DOHH2 (cell line): ENCODE data around the gene ITGAX.
"Not testable (repeated sequence)": the region's sequence is repeated elsewhere in the genome, so short reads cannot be mapped to it uniquely, and the experiment has no call there.

Experiments used
- H3F3A ChIP-seq: fragments of 200-600 bp; sonication (generic), shearing (Covaris generic); 2 replicates; pipeline ENCODE4 v1.6.0; 2016; ENCODE audit warnings: antibody characterized with exemption, mild to moderate bottlenecking; ENCODE audit not compliant: control insufficient read depth, insufficient read depth
- H3K27ac ChIP-seq: fragments of 200-600 bp; sonication (generic); 2 replicates; pipeline ENCODE4 v1.5.1; 2014; ENCODE audit warnings: low read depth, mild to moderate bottlenecking, low read length, moderate library complexity
- H3K27me3 ChIP-seq: fragments of 200-600 bp; sonication (generic); 2 replicates; pipeline ENCODE4 v1.6.1; 2014; ENCODE audit warnings: mild to moderate bottlenecking, low read length, mixed read lengths; ENCODE audit not compliant: control insufficient read depth
- H3K36me3 ChIP-seq: fragments of 200-600 bp; sonication (generic); 2 replicates; pipeline ENCODE4 v1.6.1; 2014; ENCODE audit warnings: mild to moderate bottlenecking, low read length, moderate library complexity, mixed read lengths; ENCODE audit not compliant: control insufficient read depth
- H3K4me1 ChIP-seq: fragments of 200-600 bp; sonication (generic); 2 replicates; pipeline ENCODE4 v1.6.1; 2014; ENCODE audit warnings: mild to moderate bottlenecking, low read length, mixed read lengths; ENCODE audit not compliant: control insufficient read depth
- H3K4me2 ChIP-seq: fragments of 200-600 bp; sonication (generic); 2 replicates; pipeline ENCODE4 v1.6.0; 2014; ENCODE audit warnings: mild to moderate bottlenecking, low read length, moderate library complexity
- H3K4me3 ChIP-seq: fragments of 200-600 bp; sonication (generic); 2 replicates; pipeline ENCODE4 v1.5.1; 2014; ENCODE audit warnings: mild to moderate bottlenecking, low read length, mixed read lengths
- H3K79me2 ChIP-seq: fragments of 200-600 bp; sonication (generic); 2 replicates; pipeline ENCODE4 v1.6.1; 2014; ENCODE audit warnings: mild to moderate bottlenecking, low read length, mixed read lengths; ENCODE audit not compliant: control insufficient read depth
- H3K9me2 ChIP-seq: fragments of 200-600 bp; sonication (generic); replicated peaks from 2 replicates; pipeline ENCODE4 v1.6.1; 2014; ENCODE audit warnings: mild to moderate bottlenecking, low read length, mixed read lengths; ENCODE audit not compliant: control insufficient read depth
- H3K9me3 ChIP-seq: fragments of 200-600 bp; sonication (generic); 2 replicates; pipeline ENCODE4 v1.6.1; 2014; ENCODE audit warnings: antibody characterized with exemption, low read length, mixed read lengths; ENCODE audit not compliant: control insufficient read depth, insufficient read depth
- H4K20me1 ChIP-seq: fragments of 200-600 bp; sonication (generic); 2 replicates; pipeline ENCODE4 v1.6.0; 2014; ENCODE audit warnings: low read depth, mild to moderate bottlenecking, antibody characterized with exemption, low read length, moderate library complexity; ENCODE audit not compliant: control insufficient read depth, insufficient read depth
- EZH2phosphoT487 ChIP-seq: fragments of 200-600 bp; sonication (generic); IDR thresholded peaks from 2 replicates; pipeline ENCODE4 v1.6.1; 2017; ENCODE audit warnings: borderline replicate concordance, mild to moderate bottlenecking, antibody characterized with exemption, low read length, moderate library complexity, mixed read lengths
- TF ChIP-seq, protein P1 (sequence below): fragments of 200-600 bp; sonication (generic); IDR thresholded peaks from one replicate; pipeline ENCODE4 v1.5.1; 2014; ENCODE audit warnings: antibody characterized with exemption, mild to moderate bottlenecking, low read depth, low read length; ENCODE audit not compliant: poor library complexity, severe bottlenecking

ITGAX gene

DNA sequence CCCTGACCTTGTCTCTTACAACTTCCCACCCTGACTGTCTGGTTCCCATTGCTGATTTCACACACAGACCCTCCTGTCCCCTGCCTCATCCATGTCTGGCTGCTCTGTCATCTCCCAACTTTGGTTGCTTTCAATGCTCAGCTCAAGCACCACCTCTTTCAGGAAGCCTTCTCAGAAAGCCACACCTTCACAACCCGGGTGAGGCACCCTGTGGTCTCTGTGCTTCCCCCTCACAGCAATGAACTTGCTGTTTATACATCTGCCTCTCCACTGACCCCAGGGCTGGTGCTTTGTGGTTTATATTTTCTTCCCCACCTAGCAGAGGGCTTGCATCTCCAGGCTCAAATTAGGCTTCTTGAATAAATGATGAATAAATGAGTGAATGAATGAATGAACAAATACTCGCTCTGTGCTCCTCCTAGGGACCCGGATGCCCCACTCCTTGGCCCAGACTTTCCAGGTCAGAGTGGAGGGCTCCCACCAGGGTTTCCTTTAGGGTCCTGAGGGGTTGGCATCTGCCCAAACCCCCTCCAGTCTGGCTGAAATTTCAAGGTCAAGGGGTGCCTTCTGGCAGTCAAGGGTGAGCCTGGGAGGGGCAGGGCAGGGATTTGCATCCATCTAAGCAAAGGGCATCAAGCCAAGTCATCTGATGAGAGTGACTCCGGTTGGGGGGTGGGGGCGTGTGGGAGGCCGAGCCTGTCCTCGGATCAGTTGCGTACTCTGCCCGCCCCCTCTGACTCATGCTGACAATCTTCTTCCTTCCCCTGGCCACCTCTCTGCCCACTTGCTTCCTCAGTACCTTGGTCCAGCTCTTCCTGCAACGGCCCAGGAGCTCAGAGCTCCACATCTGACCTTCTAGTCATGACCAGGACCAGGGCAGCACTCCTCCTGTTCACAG lies at the start of gene ITGAX:
TSS of gene ITGAX (plus strand) at position 783 of the 898 bp plus-strand sequence. CDS start at position 862, 79 bp downstream.
- H3K4me3 ChIP-seq: no peak within 1 kb of the TSS
- H3K4me2 ChIP-seq: no peak within 1 kb of the TSS
- no peaks in the 10 kb centered on the region for H3K9me2 ChIP-seq
- H3K27me3 ChIP-seq: peaks cover 17% of the 10 kb centered on the region
- H4K20me1 ChIP-seq: no peaks in the 10 kb centered on the region
- no peaks in the 10 kb centered on the region for H3K9me3 ChIP-seq
- no peaks in the 10 kb centered on the region for H3K79me2 ChIP-seq
- no peak within 1 kb of the TSS for H3K27ac ChIP-seq
- H3K4me1 ChIP-seq: peaks cover 13% of the 10 kb centered on the region
- no peak for TF ChIP-seq EZH2phosphoT487
- TF ChIP-seq, protein P1, sequence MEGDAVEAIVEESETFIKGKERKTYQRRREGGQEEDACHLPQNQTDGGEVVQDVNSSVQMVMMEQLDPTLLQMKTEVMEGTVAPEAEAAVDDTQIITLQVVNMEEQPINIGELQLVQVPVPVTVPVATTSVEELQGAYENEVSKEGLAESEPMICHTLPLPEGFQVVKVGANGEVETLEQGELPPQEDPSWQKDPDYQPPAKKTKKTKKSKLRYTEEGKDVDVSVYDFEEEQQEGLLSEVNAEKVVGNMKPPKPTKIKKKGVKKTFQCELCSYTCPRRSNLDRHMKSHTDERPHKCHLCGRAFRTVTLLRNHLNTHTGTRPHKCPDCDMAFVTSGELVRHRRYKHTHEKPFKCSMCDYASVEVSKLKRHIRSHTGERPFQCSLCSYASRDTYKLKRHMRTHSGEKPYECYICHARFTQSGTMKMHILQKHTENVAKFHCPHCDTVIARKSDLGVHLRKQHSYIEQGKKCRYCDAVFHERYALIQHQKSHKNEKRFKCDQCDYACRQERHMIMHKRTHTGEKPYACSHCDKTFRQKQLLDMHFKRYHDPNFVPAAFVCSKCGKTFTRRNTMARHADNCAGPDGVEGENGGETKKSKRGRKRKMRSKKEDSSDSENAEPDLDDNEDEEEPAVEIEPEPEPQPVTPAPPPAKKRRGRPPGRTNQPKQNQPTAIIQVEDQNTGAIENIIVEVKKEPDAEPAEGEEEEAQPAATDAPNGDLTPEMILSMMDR: no peak
- H3K36me3 ChIP-seq: no peaks in the 10 kb centered on the region
- H3F3A ChIP-seq: no peaks in the 10 kb centered on the region

DNA sequence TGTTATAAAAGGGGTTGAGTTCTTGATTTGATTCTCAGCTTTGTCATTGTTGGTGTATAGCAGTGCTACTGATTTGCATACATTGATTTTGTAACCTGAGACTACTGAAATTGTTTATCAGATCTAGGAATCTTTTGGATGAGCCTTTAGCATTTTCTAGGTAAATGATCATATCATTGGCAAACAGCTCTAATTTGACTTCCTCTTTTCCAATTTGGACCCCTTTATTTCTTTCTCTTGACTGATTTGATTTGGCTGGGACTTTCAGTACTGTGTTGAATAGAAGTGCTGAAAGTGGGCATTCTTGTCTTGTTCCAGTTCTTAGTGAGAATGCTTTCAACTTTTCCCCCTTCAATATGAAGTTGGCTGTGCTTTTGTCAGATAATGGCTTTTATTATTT lies 49.8 kb upstream of the ITGAX start:
- peaks cover 9% of the 10 kb centered on the region; the same call in 1 of the 2 replicates for H3K27me3 ChIP-seq
- H3K36me3 ChIP-seq: no peaks in the 10 kb centered on the region
- no peak overlapping the region for H3K4me2 ChIP-seq
- H3K9me3 ChIP-seq: no peaks in the 10 kb centered on the region
- no peaks in the 10 kb centered on the region for H3K9me2 ChIP-seq
- no peaks in the 10 kb centered on the region for H3K79me2 ChIP-seq
- no peaks in the 10 kb centered on the region for H3K4me1 ChIP-seq
- no peaks in the 10 kb centered on the region for H4K20me1 ChIP-seq
- no peak for TF ChIP-seq EZH2phosphoT487
- TF ChIP-seq, protein P1: no peak
- no peak overlapping the region for H3K27ac ChIP-seq
- no peak overlapping the region for H3K4me3 ChIP-seq
- no peaks in the 10 kb centered on the region for H3F3A ChIP-seq

DNA sequence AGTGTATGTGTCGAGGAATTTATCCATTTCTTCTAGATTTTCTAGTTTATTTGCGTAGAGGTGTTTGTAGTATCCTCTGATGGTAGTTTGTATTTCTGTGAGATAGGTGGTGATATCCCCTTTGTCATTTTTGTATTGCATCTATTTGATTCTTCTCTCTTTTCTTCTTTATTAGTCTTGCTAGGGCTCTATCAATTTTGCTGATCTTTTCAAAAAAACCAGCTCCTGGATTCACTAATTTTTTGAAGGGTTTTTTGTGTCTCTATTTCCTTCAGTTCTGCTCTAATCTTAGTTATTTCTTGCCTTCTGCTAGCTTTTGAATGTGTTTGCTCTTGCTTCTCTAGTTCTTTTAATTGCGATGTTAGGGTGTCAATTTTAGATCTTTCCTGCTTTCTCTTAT lies 46.6 kb upstream of the ITGAX start:
- not testable (repeated sequence) for H3F3A ChIP-seq, H3K27me3 ChIP-seq, H3K4me2 ChIP-seq, H3K36me3 ChIP-seq, H3K4me3 ChIP-seq, H4K20me1 ChIP-seq, H3K27ac ChIP-seq, H3K4me1 ChIP-seq, H3K9me3 ChIP-seq, H3K79me2 ChIP-seq, H3K9me2 ChIP-seq

DNA sequence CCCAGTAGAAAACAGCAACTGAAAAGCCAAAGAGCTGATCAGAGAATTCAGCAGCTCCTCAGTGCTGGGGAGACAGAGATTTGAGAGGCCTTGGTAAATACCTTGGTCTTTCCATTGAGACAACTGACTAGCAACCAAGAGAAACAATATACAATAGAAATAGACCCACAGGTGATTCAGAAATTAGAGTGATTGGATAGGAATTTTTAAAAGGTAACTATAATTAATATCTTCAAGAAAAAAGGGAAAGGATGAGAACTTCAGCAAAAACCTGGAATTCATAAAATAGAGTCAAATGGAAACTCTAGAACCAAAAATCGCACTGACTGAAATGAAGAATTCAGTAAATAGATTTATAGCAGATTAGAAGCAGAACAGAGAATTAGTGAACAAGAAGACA lies 32.5 kb upstream of the ITGAX start:
- Histone ChIP-seq H3K27ac (no peak overlapping the region), H3K79me2 (no peaks in the 10 kb centered on the region), H4K20me1 (no peaks in the 10 kb centered on the region), H3K36me3 (no peaks in the 10 kb centered on the region), H3K9me2 (no peaks in the 10 kb centered on the region), H3K27me3 (no peaks in the 10 kb centered on the region), H3K4me3 (no peak overlapping the region), H3K9me3 (peaks cover 2% of the 10 kb centered on the region), H3K4me1 (no peaks in the 10 kb centered on the region), H3K4me2 (no peak overlapping the region), H3F3A (no peaks in the 10 kb centered on the region)
- no peak for TF ChIP-seq EZH2phosphoT487
- TF ChIP-seq, protein P1: no peak
